Lower leg skin (tissue), 4 donors: ENCODE measurements around the gene PGP. TPM values are rescaled to one million over a fixed set of nuclear protein-coding genes. Genes with fewer than 3 reads are reported as not detected.

ENCODE experiments used
- DNase-seq, 2 donors: peaks; one replicate each; pipeline ENCODE4 v3.0.0-alpha.2; 2019; ENCODE audit warnings: low spot score in 2 of 2
- H3K4me3 ChIP-seq: fragments of 200-600 bp; sonication (generic); 2 replicates; pipeline ENCODE4 v1.5.1; 2017; ENCODE audit warnings: mild to moderate bottlenecking, low read depth; ENCODE audit not compliant: poor library complexity, severe bottlenecking
- CTCF ChIP-seq, 3 donors: fragments of 450-650 bp; IDR thresholded peaks; one replicate each; pipeline ENCODE4 v1.5.1; 2016; ENCODE audit warnings: antibody characterized with exemption in 3 of 3, mild to moderate bottlenecking in 3 of 3, moderate library complexity in 2 of 3
- POLR2A ChIP-seq, 2 donors: fragments of 450-650 bp; IDR thresholded peaks; one replicate each; pipeline ENCODE4 v1.6.1; 2016 to 2017; ENCODE audit warnings: antibody characterized with exemption in 2 of 2, mild to moderate bottlenecking in 1 of 2, moderate library complexity in 1 of 2
- WGBS, 2 donors: methylation state at CpG; one replicate each; pipeline ENCODE4 v1.1.5; 2018; 5-methylcytosine and 5-hydroxymethylcytosine counted together
- intact Hi-C: fragments of 100-400 bp; cut with DNase I; formaldehyde crosslinking; loops from one replicate; pipeline ENCODE4 v1.15.0; 2023; ENCODE audit warnings: low total_unique reads
- total RNA-seq, 4 donors: library from RNA; depleted of rRNA; stranded (reverse); fragments of >200 nt; gene quantifications; one replicate each; pipeline ENCODE4 v1.1.0, GENCODE V29; 2016

The PGP gene
- total RNA-seq, 4 donors from 2014 or later: 9.6 to 19.4 (median 12.8) TPM

- no peak overlapping the region for H3K4me3 ChIP-seq
- DNase-seq: no peak
- 78 to 82% methylated on average over 21 of the region's 29 CpGs for WGBS, 2 donors
- intact Hi-C loops: no loop called here
- TF ChIP-seq CTCF (IDR thresholded peaks at IDR 0.05) (no peak), POLR2A (IDR thresholded peaks at IDR 0.05) (no peak)
These were observed 5.2 kb downstream of the PGP start for GRCh38 chr16:2209258-2210008.

- DNase-seq: no peak
- intact Hi-C loops: no loop called here
- no peak overlapping the region for H3K4me3 ChIP-seq
- 93 to 94% methylated on average over 4 to 9 of the region's 9 CpGs for WGBS, 2 donors
- TF ChIP-seq CTCF (IDR thresholded peaks at IDR 0.05) (no peak), POLR2A (IDR thresholded peaks at IDR 0.05) (no peak)
These were observed 5.9 kb downstream of the PGP start for GRCh38 chr16:2208772-2209171.

- 75 to 83% methylated on average over 17 to 21 of the region's 23 CpGs for WGBS, 2 donors
These were observed 6.3 kb downstream of the PGP start for GRCh38 chr16:2208308-2208707.

GRCh38 chr16:2207872-2208271, 6.8 kb downstream of the PGP start:
- 91 to 97% methylated on average over 9 of the region's 9 CpGs for WGBS, 2 donors
- no peak overlapping the region for H3K4me3 ChIP-seq
- no peak for DNase-seq
- TF ChIP-seq CTCF (IDR thresholded peaks at IDR 0.05) (no peak), POLR2A (IDR thresholded peaks at IDR 0.05) (no peak)
- intact Hi-C loops: no loop called here

More at GRCh38 chr16:2208308-2208707, 6.3 kb downstream of the PGP start:
- intact Hi-C loops: no loop called here
- DNase-seq: no peak
- no peak overlapping the region for H3K4me3 ChIP-seq
- TF ChIP-seq POLR2A (IDR thresholded peaks at IDR 0.05): no peak
- TF ChIP-seq CTCF (IDR thresholded peaks at IDR 0.05): no peak

- WGBS, 2 donors: 87 to 91% methylated on average over 8 to 16 of the region's 23 CpGs
- no peak overlapping the region for H3K4me3 ChIP-seq
- no peak for DNase-seq
- no peak for TF ChIP-seq CTCF (IDR thresholded peaks at IDR 0.05)
- TF ChIP-seq POLR2A (IDR thresholded peaks at IDR 0.05): no peak
- intact Hi-C loops: no loop called here
These were observed 7.7 kb downstream of the PGP start for GRCh38 chr16:2206780-2207433.
